T follicular helper cell (primary cell): ENCODE data around the gene KIF1A.

ENCODE experiments used
- DNase-seq: peaks from one replicate; pipeline ENCODE4 v3.0.0-alpha.2; 2020; ENCODE audit warnings: low read depth

Gene KIF1A

GRCh38 chr2:240820607-240821428 is 799 bp upstream of the KIF1A start:
- no peak for DNase-seq

- DNase-seq = no peak
Measured at GRCh38 chr2:240819126-240819857, 727 bp downstream of the KIF1A start.

DNA sequence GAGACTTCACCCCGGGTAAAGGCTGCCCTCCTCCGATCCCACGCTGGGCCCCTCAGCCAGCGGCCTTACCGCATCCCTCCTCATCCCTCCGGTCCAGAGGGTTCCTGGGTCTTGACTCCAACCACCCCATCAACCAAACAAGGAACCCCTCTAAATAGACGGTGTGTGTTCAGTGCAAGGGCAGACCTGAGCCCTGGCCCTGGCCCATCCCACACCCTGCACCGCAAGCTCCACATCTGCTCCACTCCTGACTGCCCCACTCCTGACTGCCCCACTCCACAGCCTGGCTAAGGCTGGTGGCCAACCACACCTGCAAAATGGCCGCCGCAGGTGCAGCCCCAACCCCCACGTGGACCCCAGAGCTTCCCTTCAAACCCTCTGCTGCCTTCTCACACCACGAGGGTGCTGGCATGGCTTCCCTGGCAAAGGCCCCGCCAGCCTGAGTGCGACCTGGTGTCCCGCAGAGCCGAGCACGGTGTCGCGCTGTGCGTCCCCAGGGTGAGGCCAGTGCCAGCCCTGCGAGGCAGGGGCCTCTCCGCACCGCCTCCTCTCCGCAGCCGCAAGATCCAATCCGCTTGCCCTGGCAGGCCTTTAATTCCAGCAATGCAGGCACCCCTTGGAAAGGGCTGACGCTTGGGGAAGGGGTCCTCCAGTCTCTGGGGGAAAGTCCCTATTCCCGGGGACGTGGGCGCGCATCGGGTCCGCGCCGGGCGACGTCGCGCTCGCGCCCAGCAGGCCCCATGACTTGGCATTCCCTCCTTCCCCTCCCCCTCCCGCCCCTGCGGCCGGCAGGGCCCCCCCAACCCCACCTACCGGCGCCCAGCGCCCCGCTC is 1.5 kb downstream of the KIF1A start:
- DNase-seq = no peak

GRCh38 chr2:240817496-240818292 is 2.3 kb downstream of the KIF1A start:
- no peak for DNase-seq

DNA sequence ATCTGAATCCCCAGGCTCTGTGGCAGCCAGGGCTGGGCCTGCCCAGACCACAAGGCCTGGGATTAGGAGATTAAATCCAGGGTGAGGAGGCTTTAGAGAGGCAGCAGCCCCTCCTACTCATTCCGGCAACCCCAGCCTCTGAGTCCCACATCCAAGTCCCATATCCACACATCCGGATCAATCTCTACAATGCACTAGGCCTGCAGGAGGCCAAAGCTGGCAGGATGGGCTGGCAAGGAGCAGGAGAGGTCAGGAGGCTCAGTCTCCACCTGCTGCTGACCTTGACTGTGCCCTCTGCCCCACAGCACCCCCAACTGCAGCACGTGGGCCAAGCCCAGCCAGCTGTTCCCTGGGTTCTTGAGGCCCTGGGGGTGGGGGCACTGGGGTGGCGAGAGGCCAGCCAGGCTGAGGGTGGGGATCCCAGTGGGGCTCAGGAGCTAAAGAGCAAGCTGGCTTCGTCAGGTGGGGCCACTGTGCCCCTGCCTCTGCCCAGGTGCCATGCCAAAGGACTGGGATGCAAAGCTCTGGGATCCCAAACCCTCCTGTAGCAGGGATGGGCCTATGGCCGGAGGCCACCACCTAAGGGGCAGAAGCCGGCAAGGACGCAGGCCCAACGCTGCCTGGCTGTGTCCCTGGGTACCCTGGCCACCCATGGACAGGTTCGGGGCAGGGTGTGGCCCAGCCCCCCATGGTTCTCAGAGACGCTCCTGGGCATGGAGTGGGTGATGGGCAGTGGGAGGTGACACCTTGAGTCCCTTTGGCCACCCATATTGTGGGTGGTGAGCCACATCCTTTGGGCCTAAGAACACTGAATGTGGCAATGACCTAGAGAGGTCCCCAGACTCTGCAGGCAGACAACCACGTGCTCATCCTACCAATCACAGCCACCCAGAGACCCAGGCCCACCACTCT is 3.2 kb downstream of the KIF1A start:
- no peak for DNase-seq

DNA sequence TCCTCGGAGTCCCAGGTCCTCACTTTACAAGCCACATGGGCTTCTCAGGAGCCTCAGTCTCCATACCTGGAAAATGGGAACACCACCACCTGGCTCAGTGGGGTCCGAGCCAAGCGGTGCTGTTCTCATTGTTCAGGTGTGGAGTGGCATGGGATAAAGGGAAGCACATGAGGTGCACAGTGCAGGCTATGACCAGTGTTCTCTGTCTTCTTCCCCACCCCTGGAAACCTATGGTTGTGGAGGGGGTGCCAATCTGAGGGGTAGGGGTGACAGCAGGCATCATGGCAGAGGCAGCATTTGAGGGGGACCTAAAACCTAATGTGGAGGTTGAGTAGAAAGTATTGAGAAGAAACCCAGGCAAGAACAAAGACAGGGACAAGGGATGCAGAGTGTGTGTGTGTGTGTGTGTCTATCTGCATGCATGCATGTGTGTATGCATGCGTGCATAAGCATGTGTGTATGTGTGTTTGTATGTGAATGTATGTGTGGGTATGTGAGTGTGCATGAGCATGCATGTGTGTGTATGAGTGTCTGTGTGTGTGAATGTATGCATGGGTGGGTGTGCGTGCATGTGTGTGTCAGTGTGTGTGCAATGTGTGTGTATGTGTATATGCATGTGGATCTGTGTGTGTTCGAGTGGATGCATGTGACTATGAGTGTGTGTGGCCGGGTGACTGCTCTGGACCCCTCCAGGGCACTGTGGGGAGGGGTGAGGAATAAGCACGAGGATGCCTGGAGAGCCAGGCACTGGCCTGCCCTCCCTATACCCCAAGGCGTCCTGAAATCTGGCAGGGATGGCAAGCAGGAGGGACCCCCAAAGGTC is 4.0 kb downstream of the KIF1A start:
- DNase-seq = no peak

GRCh38 chr2:240814946-240815760 is 4.9 kb downstream of the KIF1A start:
- no peak for DNase-seq

DNA sequence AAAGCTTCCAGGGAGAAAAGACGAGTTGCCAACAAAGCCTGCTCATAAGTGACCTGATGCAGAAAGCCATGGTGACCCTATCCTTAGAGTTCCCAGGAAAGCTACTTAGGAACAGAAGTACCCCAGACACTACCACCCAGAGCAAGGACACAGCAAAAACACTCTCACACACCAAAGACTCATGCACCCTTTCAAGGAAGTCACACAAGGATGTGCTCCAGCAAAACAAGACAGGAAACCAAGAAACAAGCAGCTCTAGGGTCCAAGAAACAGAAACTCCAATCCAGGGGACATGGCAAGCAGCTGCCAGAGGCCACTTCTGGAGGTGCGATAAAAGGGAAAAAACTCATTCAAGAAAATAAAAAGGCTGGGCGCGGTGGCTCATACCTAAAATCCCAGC is 5.7 kb downstream of the KIF1A start:
- DNase-seq = no peak

DNA sequence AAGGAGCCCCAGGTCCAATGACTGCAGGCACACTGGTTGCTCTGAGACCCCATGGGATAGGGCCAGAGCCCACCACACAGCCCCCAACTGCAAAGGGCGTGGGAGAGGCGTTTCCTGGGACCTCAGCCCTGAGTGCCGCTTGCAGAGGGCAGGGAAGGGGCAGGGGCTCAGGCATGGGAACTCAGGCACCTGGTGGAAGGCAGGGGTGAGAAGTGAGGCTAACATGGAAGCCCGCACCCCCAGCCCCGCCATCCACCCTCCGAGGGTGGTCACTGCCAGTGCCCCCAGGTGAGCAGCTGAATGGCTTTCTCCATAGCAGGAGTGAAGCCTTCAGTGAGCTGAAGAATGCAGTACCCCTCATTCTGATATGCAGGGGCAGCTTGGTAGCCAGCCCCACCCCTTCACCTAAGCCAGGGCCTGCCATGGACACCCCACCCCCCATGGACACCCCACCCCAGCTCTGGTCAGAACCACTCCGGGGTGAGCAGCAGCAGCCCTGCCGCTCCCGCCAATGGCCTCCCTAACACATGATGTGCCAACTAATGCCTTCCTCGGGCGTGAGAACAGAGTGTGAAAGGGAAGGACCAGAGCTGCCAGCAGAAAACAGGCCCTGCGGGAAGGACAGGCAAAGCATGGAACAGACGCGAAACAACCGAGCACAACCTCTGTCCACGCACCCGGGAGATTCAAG is 6.6 kb downstream of the KIF1A start:
- DNase-seq = no peak

DNA sequence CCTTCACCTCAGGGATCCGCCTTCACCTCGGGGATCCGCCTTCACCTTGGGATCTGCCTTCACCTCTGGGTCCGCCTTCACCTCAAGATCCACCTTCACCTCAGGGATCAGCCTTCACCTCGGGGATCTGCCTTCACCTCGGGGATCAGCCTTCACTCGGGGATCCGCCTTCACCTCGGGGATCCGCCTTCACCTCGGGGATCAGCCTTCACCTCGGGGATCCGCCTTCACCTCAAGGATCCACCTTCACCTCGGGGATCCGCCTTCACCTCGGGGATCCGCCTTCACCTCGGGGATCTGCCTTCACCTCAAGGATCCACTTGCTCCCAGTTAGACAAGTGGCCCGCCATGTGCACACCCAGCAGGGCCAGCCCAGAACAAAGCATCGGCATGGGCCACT is 7.3 kb downstream of the KIF1A start:
- no peak for DNase-seq

DNA sequence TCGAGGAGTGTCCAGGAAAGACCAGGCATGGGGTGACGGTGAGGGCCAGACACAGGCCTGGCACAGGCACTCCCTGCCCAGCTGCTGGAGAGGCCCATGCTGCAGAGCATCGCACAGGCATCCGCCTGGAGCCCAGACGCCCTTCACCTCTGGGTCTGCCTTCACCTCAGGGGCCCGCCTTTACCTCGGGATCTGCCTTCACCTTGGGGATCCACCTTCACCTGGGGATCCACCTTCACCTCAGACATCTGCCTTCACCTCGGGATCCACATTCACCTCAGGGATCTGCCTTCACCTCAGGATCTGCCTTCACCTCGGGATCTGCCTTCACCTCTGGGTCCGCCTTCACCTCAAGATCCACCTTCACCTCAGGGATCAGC is 7.7 kb downstream of the KIF1A start:
- no peak for DNase-seq

- no peak for DNase-seq
Measured at GRCh38 chr2:240811346-240812300, 8.4 kb downstream of the KIF1A start.

GRCh38 chr2:240810621-240811020 is 9.4 kb downstream of the KIF1A start:
- DNase-seq = no peak

GRCh38 chr2:240810199-240810598 is 9.8 kb downstream of the KIF1A start:
- no peak for DNase-seq

DNA sequence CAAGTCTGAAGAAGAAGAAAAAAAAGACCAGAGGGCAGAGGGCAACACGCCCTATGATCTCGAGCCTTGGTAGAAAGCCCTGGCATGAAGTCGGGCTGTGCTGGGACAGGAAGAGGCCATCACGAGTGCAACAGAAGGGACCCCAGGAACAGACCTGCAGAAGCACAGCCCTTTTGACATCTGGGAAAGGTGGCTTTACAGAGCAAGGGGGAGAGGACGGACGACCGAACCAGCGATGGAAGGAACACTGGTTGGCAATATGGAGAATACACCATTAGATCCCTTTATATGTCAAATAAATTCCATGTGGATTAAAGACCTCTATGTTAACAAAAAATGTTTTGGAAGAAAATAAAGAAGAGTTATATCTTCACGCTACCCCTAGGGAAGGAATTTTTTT is 10.7 kb downstream of the KIF1A start:
- no peak for DNase-seq

- DNase-seq = no peak
Measured at GRCh38 chr2:240806459-240806858, 13.6 kb downstream of the KIF1A start.

DNA sequence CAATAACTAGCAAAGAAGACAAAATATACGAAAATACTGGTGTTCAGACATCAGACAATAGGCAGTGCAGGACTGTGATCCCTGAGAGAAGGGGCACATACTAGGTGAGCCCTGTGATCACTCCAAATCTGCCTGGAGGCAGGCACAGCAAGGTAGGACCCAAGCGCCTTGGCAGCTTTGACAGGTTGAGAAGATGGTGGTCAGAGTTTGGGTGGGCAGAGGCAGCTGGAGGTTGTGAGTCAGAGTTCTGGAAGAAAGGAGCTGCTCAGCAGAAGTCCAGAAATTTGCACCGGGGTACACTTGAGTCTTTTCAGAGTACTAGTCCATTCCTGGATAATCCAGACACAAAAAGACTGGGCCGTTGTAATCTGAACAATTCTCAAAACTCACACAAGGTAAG is 14.0 kb downstream of the KIF1A start:
- no peak for DNase-seq
